Caco-2 (cell line): ENCODE results near the gene LRRC10B. TPM values are rescaled to one million over a fixed set of nuclear protein-coding genes. Genes with fewer than 3 reads are reported as not detected.

Experiments used
- BruUV-seq: library from RNA; stranded (reverse); fragments of 400-500 nt; replicated peaks from 2 replicates; lab custom pipeline; 2021; lab: Mats Ljungman, UMichigan
- CTCF ChIA-PET: fragments of 300-600 bp; sonication (Branson Sonifier 250); formaldehyde crosslinking; loops from one replicate; lab custom pipeline; 2022; ENCODE audit warnings: antibody characterized with exemption; lab: Charles Lee
- POLR2A ChIA-PET: fragments of 300-600 bp; sonication (Branson Sonifier 250); formaldehyde crosslinking; loops from one replicate; lab custom pipeline; 2022; ENCODE audit warnings: antibody characterized with exemption; lab: Charles Lee
- DNase-seq, 2 experiments: peaks; one replicate each; pipeline versions ENCODE4 v3.0.0 to v3.0.0-alpha.2; 2020 to 2022
- H3K27me3 ChIP-seq: replicated peaks from 2 replicates; pipeline ENCODE4 v1.6.0; 2011; ENCODE audit warnings: low read length; ENCODE audit not compliant: control insufficient read depth, insufficient read depth
- H3K36me3 ChIP-seq: 2 replicates; pipeline ENCODE4 v1.5.1; 2011; ENCODE audit warnings: low read length; ENCODE audit not compliant: control insufficient read depth, insufficient read depth
- H3K4me1 ChIP-seq: fragments of 250-450 bp; sonication (Bioruptor Pico); 2 replicates; pipeline ENCODE4 v1.5.1; 2020; ENCODE audit warnings: mild to moderate bottlenecking
- H3K4me3 ChIP-seq: 2 replicates; pipeline ENCODE4 v1.5.1; 2011; ENCODE audit warnings: low read depth, mild to moderate bottlenecking, control low read depth, low read length
- H3K9me3 ChIP-seq: fragments of 250-450 bp; sonication (Bioruptor Pico); 2 replicates; pipeline ENCODE4 v1.5.1; 2020; ENCODE audit warnings: mild to moderate bottlenecking, moderate library complexity
- H3K27ac Mint-ChIP-seq: one replicate; pipeline ENCODE4 v1.8.0; 2022; ENCODE audit warnings: mixed read lengths; ENCODE audit not compliant: unreplicated experiment
- H3K27me3 Mint-ChIP-seq: one replicate; pipeline ENCODE4 v1.8.0; 2022; ENCODE audit warnings: mixed read lengths; ENCODE audit not compliant: insufficient read depth, unreplicated experiment
- H3K36me3 Mint-ChIP-seq: one replicate; pipeline ENCODE4 v1.8.0; 2022; ENCODE audit warnings: mild to moderate bottlenecking, mixed read lengths; ENCODE audit not compliant: insufficient read depth, unreplicated experiment
- H3K4me1 Mint-ChIP-seq: one replicate; pipeline ENCODE4 v1.8.0; 2022; ENCODE audit warnings: low read depth, mixed read lengths; ENCODE audit not compliant: unreplicated experiment
- H3K4me3 Mint-ChIP-seq: one replicate; pipeline ENCODE4 v1.8.0; 2022; ENCODE audit warnings: mild to moderate bottlenecking, moderate library complexity, mixed read lengths; ENCODE audit not compliant: unreplicated experiment
- H3K9me3 Mint-ChIP-seq: one replicate; pipeline ENCODE4 v1.8.0; 2022; ENCODE audit warnings: mixed read lengths; ENCODE audit not compliant: unreplicated experiment
- intact Hi-C: fragments of 100-400 bp; cut with micrococcal nuclease; formaldehyde crosslinking; loops from one replicate; pipeline ENCODE4 v1.10.0; 2022; ENCODE audit not compliant: unreplicated experiment
- total RNA-seq: library from RNA; stranded (reverse); gene quantifications from 2 replicates; pipeline ENCODE4 v1.2.3, GENCODE V29; 2022
- TF ChIP-seq, protein P1 (sequence below), 2 experiments: fragments of 200-600 bp in 1 of 2; IDR thresholded peaks; 1 replicate in 1 of 2; 2 replicates in 1 of 2; pipeline versions ENCODE4 v1.5.1 to v1.8.0; 2011 to 2022; ENCODE audit warnings: antibody characterized with exemption in 1 of 2, control low read depth in 1 of 2, inconsistent platforms in 1 of 2, low read depth in 1 of 2, low read length in 1 of 2, mild to moderate bottlenecking in 1 of 2, moderate library complexity in 1 of 2; ENCODE audit not compliant: insufficient read depth in 1 of 2, severe bottlenecking in 1 of 2, unreplicated experiment in 1 of 2

Gene LRRC10B
- total RNA-seq, 1 experiment from 2014 or later = 0.34 TPM

- Mint-ChIP-seq H3K4me1 (peaks cover 27% of the 10 kb centered on the region), H3K36me3 (peaks cover 6% of the 10 kb centered on the region), H3K27me3 (peaks cover 5% of the 10 kb centered on the region), H3K4me3 (peak overlapping the region; percentile 80), H3K27ac (no peak overlapping the region), H3K9me3 (no peaks in the 10 kb centered on the region)
- ChIA-PET CTCF (interaction anchor here (0.6 to 2.6 kb wide), 23 partner anchors 7 to 475 kb away, joined by 3 to 16 read pairs (median 3); no protein-coding TSS in a partner anchor), POLR2A (interaction anchor here (0.6 to 1.8 kb wide), 4 partner anchors 11 to 147 kb away, joined by 5 to 14 read pairs (median 7); partner anchors contain the start of genes CPSF7, CYB561A3, SDHAF2 and TMEM138)
- H3K4me1 ChIP-seq = peaks cover 37% of the 10 kb centered on the region
- TF ChIP-seq, protein P1, sequence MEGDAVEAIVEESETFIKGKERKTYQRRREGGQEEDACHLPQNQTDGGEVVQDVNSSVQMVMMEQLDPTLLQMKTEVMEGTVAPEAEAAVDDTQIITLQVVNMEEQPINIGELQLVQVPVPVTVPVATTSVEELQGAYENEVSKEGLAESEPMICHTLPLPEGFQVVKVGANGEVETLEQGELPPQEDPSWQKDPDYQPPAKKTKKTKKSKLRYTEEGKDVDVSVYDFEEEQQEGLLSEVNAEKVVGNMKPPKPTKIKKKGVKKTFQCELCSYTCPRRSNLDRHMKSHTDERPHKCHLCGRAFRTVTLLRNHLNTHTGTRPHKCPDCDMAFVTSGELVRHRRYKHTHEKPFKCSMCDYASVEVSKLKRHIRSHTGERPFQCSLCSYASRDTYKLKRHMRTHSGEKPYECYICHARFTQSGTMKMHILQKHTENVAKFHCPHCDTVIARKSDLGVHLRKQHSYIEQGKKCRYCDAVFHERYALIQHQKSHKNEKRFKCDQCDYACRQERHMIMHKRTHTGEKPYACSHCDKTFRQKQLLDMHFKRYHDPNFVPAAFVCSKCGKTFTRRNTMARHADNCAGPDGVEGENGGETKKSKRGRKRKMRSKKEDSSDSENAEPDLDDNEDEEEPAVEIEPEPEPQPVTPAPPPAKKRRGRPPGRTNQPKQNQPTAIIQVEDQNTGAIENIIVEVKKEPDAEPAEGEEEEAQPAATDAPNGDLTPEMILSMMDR (IDR thresholded peaks at IDR 0.05; ENCODE audit: insufficient read depth in 1 of 2, low read depth in 1 of 2, low read length in 1 of 2, severe bottlenecking in 1 of 2, unreplicated experiment in 1 of 2) = peak; percentile 59 to 71
- no TSS peak for BruUV-seq
- no peaks in the 10 kb centered on the region for H3K9me3 ChIP-seq
- DNase-seq = peak; percentile 82 to 87
- peak overlapping the region; percentile 52 for H3K4me3 ChIP-seq
- no peaks in the 10 kb centered on the region for H3K36me3 ChIP-seq
- H3K27me3 ChIP-seq = no peaks in the 10 kb centered on the region
- intact Hi-C loops = loop anchor here (2.0 kb wide), 3 partner anchors 33 to 119 kb away; partner anchors contain the start of gene SYT7
Observed at GRCh38 chr11:61509043-61510029, 787 bp downstream of the LRRC10B start.

- ChIA-PET POLR2A (interaction anchor here (1.8 kb wide), 1 partner anchor 81 kb away, joined by 14 read pairs; the partner anchor contains the start of genes CPSF7 and SDHAF2), CTCF (interaction anchor here (1.2 to 1.3 kb wide), 2 partner anchors 26 to 64 kb away, joined by 3 to 4 read pairs; no protein-coding TSS in a partner anchor)
- H3K9me3 ChIP-seq = no peaks in the 10 kb centered on the region
- intact Hi-C loops = no loop called here
- peak overlapping the region; percentile 33 for H3K4me3 Mint-ChIP-seq
- H3K4me1 ChIP-seq = peaks cover 38% of the 10 kb centered on the region
- H3K9me3 Mint-ChIP-seq = no peaks in the 10 kb centered on the region
- no peaks in the 10 kb centered on the region for H3K36me3 ChIP-seq
- H3K27me3 ChIP-seq = no peaks in the 10 kb centered on the region
- no peak overlapping the region for H3K27ac Mint-ChIP-seq
- H3K27me3 Mint-ChIP-seq = peaks cover 5% of the 10 kb centered on the region
- H3K4me3 ChIP-seq = no peak overlapping the region
- peaks cover 6% of the 10 kb centered on the region for H3K36me3 Mint-ChIP-seq
- TF ChIP-seq, protein P1 (IDR thresholded peaks at IDR 0.05; ENCODE audit: insufficient read depth in 1 of 2, low read depth in 1 of 2, low read length in 1 of 2, severe bottlenecking in 1 of 2, unreplicated experiment in 1 of 2) = no peak
- H3K4me1 Mint-ChIP-seq = peaks cover 29% of the 10 kb centered on the region
- DNase-seq = no peak
- BruUV-seq = no TSS peak
Observed at GRCh38 chr11:61510166-61510919, 1.8 kb downstream of the LRRC10B start.

DNA sequence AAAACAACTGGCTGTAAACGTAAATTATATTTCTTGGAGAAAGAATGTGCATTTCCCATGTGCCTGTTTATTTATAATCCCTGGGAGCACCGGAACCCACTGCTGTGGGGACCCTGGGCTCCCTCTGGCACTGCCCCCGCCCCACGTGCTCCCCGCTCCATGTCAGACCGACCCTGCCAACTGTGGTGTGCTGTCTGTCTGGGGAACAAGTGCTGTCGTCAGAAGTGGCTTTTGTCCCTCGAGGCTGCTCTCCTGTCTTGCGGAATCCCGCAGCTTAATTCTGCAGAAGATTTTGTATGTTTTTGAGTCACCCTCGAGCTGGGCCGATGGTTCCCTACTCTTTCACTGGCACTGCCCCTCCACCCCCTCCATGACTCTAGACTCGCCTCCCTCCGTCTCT, 2.4 kb downstream of the LRRC10B start:
- Histone ChIP-seq H3K36me3 (no peaks in the 10 kb centered on the region), H3K4me1 (peaks cover 38% of the 10 kb centered on the region), H3K9me3 (no peaks in the 10 kb centered on the region), H3K4me3 (no peak overlapping the region), H3K27me3 (no peaks in the 10 kb centered on the region)
- intact Hi-C loops = no loop called here
- no TSS peak for BruUV-seq
- Mint-ChIP-seq H3K4me3 (no peak overlapping the region), H3K27ac (no peak overlapping the region), H3K4me1 (peaks cover 29% of the 10 kb centered on the region), H3K27me3 (peaks cover 5% of the 10 kb centered on the region), H3K36me3 (peaks cover 6% of the 10 kb centered on the region), H3K9me3 (no peaks in the 10 kb centered on the region)
- CTCF ChIA-PET = no interaction called here
- no peak for DNase-seq
- POLR2A ChIA-PET = no interaction called here
- TF ChIP-seq, protein P1 (IDR thresholded peaks at IDR 0.05; ENCODE audit: insufficient read depth in 1 of 2, low read depth in 1 of 2, low read length in 1 of 2, severe bottlenecking in 1 of 2, unreplicated experiment in 1 of 2) = no peak
